Measurements from ENCODE around the gene FBXO36. TPM values are rescaled to one million over a fixed set of nuclear protein-coding genes. Genes with fewer than 3 reads are reported as not detected.

FBXO36 gene
- total RNA-seq, 1 donor = 3.5 TPM

- no peak for DNase-seq (ENCODE audit: low read depth)
- no peak overlapping the region for H3K4me3 ChIP-seq (ENCODE audit: low read depth, low read length)
- TF ChIP-seq CTCF (IDR thresholded peaks at IDR 0.05; ENCODE audit: insufficient read depth, low read depth, low read length) = no peak
Observed at GRCh38 chr2:229882583-229882982, 39.7 kb upstream of the FBXO36 start.

- DNase-seq (ENCODE audit: low read depth) = no peak
- TF ChIP-seq CTCF (IDR thresholded peaks at IDR 0.05; ENCODE audit: insufficient read depth, low read depth, low read length) = no peak
- no peak overlapping the region for H3K4me3 ChIP-seq (ENCODE audit: low read depth, low read length)
Observed at GRCh38 chr2:229884775-229885699, 37.3 kb upstream of the FBXO36 start.

GRCh38 chr2:229887441-229887840 is 34.9 kb upstream of the FBXO36 start:
- no peak overlapping the region for H3K4me3 ChIP-seq (ENCODE audit: low read depth, low read length)
- TF ChIP-seq CTCF (IDR thresholded peaks at IDR 0.05; ENCODE audit: insufficient read depth, low read depth, low read length) = no peak
- no peak for DNase-seq (ENCODE audit: low read depth)

- no peak for DNase-seq (ENCODE audit: low read depth)
- TF ChIP-seq CTCF (IDR thresholded peaks at IDR 0.05; ENCODE audit: insufficient read depth, low read depth, low read length) = no peak
- no peak overlapping the region for H3K4me3 ChIP-seq (ENCODE audit: low read depth, low read length)
Observed at GRCh38 chr2:229888031-229888430, 34.3 kb upstream of the FBXO36 start.

GRCh38 chr2:229889023-229889422 is 33.3 kb upstream of the FBXO36 start:
- H3K4me3 ChIP-seq (ENCODE audit: low read depth, low read length) = no peak overlapping the region
- DNase-seq (ENCODE audit: low read depth) = no peak
- no peak for TF ChIP-seq CTCF (IDR thresholded peaks at IDR 0.05; ENCODE audit: insufficient read depth, low read depth, low read length)

- no peak for DNase-seq (ENCODE audit: low read depth)
- no peak overlapping the region for H3K4me3 ChIP-seq (ENCODE audit: low read depth, low read length)
- TF ChIP-seq CTCF (IDR thresholded peaks at IDR 0.05; ENCODE audit: insufficient read depth, low read depth, low read length) = no peak
Observed at GRCh38 chr2:229896857-229897256, 25.4 kb upstream of the FBXO36 start.
